ENCODE measurements around the gene MLLT3. TPM values are rescaled to one million over a fixed set of nuclear protein-coding genes. Genes with fewer than 3 reads are reported as not detected.

The MLLT3 gene
- total RNA-seq, 4 donors from 2014 or later, result 4.8 to 17.8 (median 12.1) TPM

DNA sequence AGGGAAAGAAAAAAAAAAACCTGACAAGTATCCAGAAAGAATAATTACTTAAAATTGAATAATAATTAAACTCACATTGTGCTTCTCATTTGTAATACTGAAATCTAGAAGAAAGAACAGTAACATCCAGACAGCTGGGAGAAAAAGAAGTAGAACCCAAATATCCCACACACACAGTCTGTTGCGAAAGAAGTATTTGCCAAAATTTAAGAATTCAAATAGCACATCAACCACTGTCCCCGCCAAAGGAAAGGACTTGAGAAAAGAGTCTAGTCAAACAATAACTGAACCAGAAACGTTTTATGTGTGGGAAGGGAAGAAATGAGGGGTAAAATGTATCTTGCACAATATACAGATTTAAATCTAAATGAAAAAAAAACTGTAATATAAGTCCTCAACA, 202.8 kb downstream of the MLLT3 start:
- TF ChIP-seq, protein P1, sequence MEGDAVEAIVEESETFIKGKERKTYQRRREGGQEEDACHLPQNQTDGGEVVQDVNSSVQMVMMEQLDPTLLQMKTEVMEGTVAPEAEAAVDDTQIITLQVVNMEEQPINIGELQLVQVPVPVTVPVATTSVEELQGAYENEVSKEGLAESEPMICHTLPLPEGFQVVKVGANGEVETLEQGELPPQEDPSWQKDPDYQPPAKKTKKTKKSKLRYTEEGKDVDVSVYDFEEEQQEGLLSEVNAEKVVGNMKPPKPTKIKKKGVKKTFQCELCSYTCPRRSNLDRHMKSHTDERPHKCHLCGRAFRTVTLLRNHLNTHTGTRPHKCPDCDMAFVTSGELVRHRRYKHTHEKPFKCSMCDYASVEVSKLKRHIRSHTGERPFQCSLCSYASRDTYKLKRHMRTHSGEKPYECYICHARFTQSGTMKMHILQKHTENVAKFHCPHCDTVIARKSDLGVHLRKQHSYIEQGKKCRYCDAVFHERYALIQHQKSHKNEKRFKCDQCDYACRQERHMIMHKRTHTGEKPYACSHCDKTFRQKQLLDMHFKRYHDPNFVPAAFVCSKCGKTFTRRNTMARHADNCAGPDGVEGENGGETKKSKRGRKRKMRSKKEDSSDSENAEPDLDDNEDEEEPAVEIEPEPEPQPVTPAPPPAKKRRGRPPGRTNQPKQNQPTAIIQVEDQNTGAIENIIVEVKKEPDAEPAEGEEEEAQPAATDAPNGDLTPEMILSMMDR (IDR thresholded peaks at IDR 0.05), result no peak
- ATAC-seq (ENCODE audit: low FRiP score) (no peak), DNase-seq (ENCODE audit: low spot score) (no peak)

DNA sequence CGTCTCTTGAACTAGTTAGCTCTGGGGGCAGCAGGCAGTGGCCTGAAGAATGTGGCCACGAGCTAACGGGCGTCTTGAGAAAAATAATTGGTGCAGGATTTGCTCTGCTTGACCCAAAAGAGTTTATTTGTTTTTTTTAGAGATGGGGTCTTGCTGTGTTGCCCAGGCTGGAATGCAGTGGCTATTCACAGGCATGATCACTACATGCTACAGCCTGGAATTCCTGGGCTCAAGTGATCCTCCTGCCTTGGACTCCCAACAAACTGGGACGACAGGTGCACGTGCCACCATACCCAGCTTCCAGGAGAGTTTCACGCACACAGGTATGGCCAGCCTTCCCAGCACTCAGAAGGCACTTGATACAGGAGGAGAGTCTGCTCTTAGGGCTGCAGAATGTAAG, 203.8 kb downstream of the MLLT3 start:
- no peak for DNase-seq (ENCODE audit: low spot score)
- no peak for ATAC-seq (ENCODE audit: low FRiP score)
- TF ChIP-seq, protein P1 (IDR thresholded peaks at IDR 0.05), result no peak

DNA sequence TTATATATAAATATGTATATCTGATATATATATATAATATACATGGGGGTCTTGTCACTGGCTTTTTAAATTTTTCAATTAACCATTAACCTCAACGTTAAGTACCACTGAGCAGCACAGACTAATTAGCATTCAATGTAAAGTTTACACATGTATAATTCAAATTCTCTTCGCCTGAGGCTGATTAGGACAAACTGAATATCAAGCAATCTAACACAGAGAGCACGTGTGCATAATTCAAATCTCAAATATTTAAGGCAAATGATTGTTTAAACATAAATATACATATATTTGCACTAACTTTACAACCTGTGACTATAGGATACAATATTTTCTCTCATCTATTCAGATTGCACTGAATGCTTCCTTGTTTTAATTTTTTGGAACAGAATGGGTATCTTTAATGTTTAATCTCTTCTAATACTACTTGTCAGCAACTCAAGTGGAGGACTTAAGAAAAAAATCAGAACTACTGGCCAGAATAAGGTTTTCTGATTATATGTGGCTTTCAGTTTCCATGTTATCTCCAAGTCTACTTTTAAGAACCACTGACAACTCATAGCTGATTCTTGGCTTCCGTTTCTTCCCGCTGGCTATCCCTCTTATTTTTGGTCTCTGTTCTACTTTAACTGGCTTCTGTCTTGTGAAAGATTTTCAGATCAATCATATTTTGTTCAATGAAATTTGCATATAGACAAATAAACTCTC, 204.8 kb downstream of the MLLT3 start:
- no peak for ATAC-seq (ENCODE audit: low FRiP score)
- TF ChIP-seq, protein P1 (IDR thresholded peaks at IDR 0.05), result no peak
- DNase-seq (ENCODE audit: low spot score), result no peak

- TF ChIP-seq, protein P1 (IDR thresholded peaks at IDR 0.05), result no peak
- no peak for ATAC-seq (ENCODE audit: low FRiP score)
Observed at GRCh38 chr9:20414150-20414549, 208.1 kb downstream of the MLLT3 start.

GRCh38 chr9:20409321-20410092, 212.8 kb downstream of the MLLT3 start:
- TF ChIP-seq, protein P1 (IDR thresholded peaks at IDR 0.05), result no peak
- no peak for ATAC-seq (ENCODE audit: low FRiP score)
- DNase-seq (ENCODE audit: low spot score), result no peak

More at GRCh38 chr9:20414150-20414549, 208.1 kb downstream of the MLLT3 start:
- DNase-seq (ENCODE audit: low spot score), result no peak

DNA sequence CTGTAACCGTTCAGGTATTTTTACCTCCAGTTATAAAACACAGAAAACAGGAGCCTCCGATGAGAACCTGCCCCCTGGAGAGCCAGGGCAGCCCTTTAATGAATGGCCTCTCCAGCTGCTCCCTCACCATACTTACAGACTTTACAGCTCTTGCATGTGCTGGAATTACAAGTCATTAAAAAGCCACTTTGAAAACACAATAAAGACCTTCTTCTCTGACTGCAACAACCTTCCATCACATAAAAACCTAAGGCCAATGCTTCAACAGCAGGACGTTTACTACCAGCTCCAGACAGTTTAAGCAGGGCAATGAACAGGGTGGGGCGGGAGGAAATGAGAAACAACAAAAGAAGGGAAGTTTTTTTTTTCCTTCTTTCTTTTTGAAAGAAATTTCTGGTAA, 213.8 kb downstream of the MLLT3 start:
- TF ChIP-seq, protein P1 (IDR thresholded peaks at IDR 0.05), result no peak
- no peak for ATAC-seq (ENCODE audit: low FRiP score)
- no peak for DNase-seq (ENCODE audit: low spot score)
